ENCODE data around the gene GGT6. TPM values are rescaled to one million over a fixed set of nuclear protein-coding genes. Genes with fewer than 3 reads are reported as not detected.

Gene GGT6
- polyA plus RNA-seq, 1 of the 3 experiments (the other 2 are of a cell fraction) = not detected

DNA sequence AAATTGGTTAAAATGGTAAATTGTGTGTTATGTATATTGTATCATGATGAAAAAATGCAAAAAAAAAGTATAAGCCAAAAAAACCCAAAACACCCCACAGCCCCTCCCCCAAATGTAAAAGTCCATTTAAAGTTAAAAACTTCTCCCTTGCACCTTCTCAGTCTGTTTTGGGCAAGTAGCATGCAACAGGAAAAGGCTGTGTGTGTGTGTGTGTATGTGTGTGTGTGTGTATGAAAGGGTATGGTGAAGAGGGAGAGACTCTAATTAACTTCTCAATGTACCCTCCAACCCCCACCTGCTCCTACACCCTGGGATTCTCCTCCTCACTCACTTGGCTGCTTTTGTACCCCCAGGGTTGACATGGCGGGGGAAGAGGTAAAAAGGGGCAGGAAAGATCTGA is 9.2 kb upstream of the GGT6 start (continued):
- TF ChIP-seq, protein P1, sequence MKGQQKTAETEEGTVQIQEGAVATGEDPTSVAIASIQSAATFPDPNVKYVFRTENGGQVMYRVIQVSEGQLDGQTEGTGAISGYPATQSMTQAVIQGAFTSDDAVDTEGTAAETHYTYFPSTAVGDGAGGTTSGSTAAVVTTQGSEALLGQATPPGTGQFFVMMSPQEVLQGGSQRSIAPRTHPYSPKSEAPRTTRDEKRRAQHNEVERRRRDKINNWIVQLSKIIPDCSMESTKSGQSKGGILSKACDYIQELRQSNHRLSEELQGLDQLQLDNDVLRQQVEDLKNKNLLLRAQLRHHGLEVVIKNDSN (IDR thresholded peaks at IDR 0.05; ENCODE audit: borderline replicate concordance, low read depth) = no peak
- TF ChIP-seq RFX5 (IDR thresholded peaks at IDR 0.05; ENCODE audit: low read length) (no peak), RCOR1 (IDR thresholded peaks at IDR 0.05; ENCODE audit: low read length) (no peak), TAF1 (IDR thresholded peaks at IDR 0.05; ENCODE audit: borderline replicate concordance, low read depth, low read length) (no peak), TEAD4 (IDR thresholded peaks at IDR 0.05; ENCODE audit: borderline replicate concordance, insufficient read depth) (no peak)
- TF ChIP-seq, protein P2, sequence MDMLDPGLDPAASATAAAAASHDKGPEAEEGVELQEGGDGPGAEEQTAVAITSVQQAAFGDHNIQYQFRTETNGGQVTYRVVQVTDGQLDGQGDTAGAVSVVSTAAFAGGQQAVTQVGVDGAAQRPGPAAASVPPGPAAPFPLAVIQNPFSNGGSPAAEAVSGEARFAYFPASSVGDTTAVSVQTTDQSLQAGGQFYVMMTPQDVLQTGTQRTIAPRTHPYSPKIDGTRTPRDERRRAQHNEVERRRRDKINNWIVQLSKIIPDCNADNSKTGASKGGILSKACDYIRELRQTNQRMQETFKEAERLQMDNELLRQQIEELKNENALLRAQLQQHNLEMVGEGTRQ (IDR thresholded peaks at IDR 0.05; ENCODE audit: borderline replicate concordance, low read depth, low read length) = no peak

- H3K9ac ChIP-seq = no peak overlapping the region
- POLR2A ChIA-PET = interaction anchor here (1.0 kb wide), 1 partner anchor 9 kb away, joined by 3 read pairs; no protein-coding TSS in a partner anchor
Observed at GRCh38 chr17:4566785-4567184, 6.4 kb upstream of the GGT6 start.

More at GRCh38 chr17:4566785-4567184, 6.4 kb upstream of the GGT6 start:
- 12% methylated on average over 5 of the region's 5 CpGs for WGBS (ENCODE audit: low lambda C conversion rate)
- Histone ChIP-seq H3K27ac (ENCODE audit: low read depth in 2 of 2, low read length in 1 of 2) (no peak overlapping the region), H2AFZ (ENCODE audit: low read depth) (no peak overlapping the region), H3K79me2 (ENCODE audit: insufficient read depth) (no peaks in the 10 kb centered on the region), H3K27me3 (ENCODE audit: insufficient read depth) (peaks cover 12% of the 10 kb centered on the region; the same call in 1 of the 2 replicates), H4K20me1 (ENCODE audit: insufficient read depth) (no peaks in the 10 kb centered on the region), H3K4me3 (ENCODE audit: low read depth in 2 of 2, low read length in 1 of 2) (peak overlapping the region in 1 of 2 experiments; percentile 28; a peak in 1 of 4 replicates), H3K4me1 (ENCODE audit: control insufficient read depth in 1 of 2, insufficient read depth in 2 of 2, low read depth in 1 of 2, low read length in 1 of 2) (no peaks in the 10 kb centered on the region), H3K4me2 (no peak overlapping the region), H3K9me3 (no peaks in the 10 kb centered on the region), H3F3A (replicated peaks; ENCODE audit: insufficient read depth) (no peaks in the 10 kb centered on the region), H3K36me3 (replicated peaks in 1 of 2; ENCODE audit: control insufficient read depth in 1 of 2, insufficient read depth in 2 of 2, low read length in 1 of 2) (no peaks in the 10 kb centered on the region), H3K9me2 (no peaks in the 10 kb centered on the region)
- TF ChIP-seq CTCF (IDR thresholded peaks at IDR 0.05) = peak; percentile 79
- no peak for TF ChIP-seq RFX5 (IDR thresholded peaks at IDR 0.05; ENCODE audit: low read length)
- TF ChIP-seq RCOR1 (IDR thresholded peaks at IDR 0.05; ENCODE audit: low read length) = peak; percentile 25; the same call in 1 of the 2 replicates
- TF ChIP-seq SMC3 (IDR thresholded peaks at IDR 0.05; ENCODE audit: low read depth, low read length) = peak; percentile 86
- TF ChIP-seq ELF1 (IDR thresholded peaks at IDR 0.05) = no peak
- peak; percentile 88 for TF ChIP-seq RAD21 (IDR thresholded peaks at IDR 0.05; ENCODE audit: low read length)
- CTCF ChIA-PET = interaction anchor here (0.5 to 6.8 kb wide), 61 partner anchors 10 to 470 kb away, joined by 3 to 237 read pairs (median 4); partner anchors contain the start of genes ARRB2, MYBBP1A, PELP1 and PSMB6
- peak; percentile 81 for DNase-seq

All from SK-N-SH (cell line).